Measurements from ENCODE around the gene ZNF277. TPM values are rescaled to one million over a fixed set of nuclear protein-coding genes. Genes with fewer than 3 reads are reported as not detected.

The ZNF277 gene
- total RNA-seq, 6 experiments from 2014 or later = 11.2 to 20.9 (median 13.1) TPM

DNA sequence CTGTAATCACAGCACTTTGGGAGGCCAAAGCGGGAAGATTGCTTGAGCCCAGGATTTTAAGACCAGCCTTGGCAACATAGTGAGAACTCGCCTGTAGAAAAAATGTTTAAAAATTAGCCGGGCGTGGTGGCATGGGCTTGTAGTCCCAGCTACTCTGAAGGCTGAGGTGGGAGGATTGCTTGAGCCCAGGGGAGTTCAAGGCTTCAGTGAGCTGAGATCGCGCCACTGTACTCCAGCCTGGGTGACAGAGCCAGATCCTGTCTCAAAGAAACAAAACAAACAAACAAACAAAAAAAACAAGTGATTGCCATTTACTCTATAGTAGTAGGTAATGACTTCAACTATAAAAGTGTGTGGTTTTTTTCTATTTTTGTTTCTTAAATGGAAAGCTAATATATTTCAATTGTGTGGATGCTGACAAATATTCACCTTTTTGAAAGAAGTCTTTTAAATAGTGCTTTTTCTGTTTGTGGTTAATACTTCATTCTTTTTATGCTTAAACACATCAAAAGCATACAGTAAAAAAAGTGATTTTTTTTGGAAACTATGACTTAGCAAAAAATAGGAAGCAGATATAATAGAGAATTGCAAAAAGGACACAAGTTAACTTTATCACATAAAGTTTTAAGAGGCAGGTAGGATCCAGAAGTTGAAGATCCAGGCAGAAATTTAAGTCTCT lies 48.4 kb downstream of the ZNF277 start:
- no peak for DNase-seq
- intact Hi-C loops (cut with DNase I) = no loop called here
- peaks cover 0 to 21% (median 0%) of the 10 kb centered on the region in 4 donors for H3K4me1 ChIP-seq
- WGBS (ENCODE audit: insufficient coverage, low coverage, low lambda C conversion rate, missing lambda C conversion rate) = 78% methylated on average over 6 of the region's 6 CpGs
- H3K9me3 ChIP-seq = no peaks in the 10 kb centered on the region
- H3K27ac ChIP-seq = no peak overlapping the region
- H3K27me3 ChIP-seq = no peaks in the 10 kb centered on the region
- TF ChIP-seq, protein P1, sequence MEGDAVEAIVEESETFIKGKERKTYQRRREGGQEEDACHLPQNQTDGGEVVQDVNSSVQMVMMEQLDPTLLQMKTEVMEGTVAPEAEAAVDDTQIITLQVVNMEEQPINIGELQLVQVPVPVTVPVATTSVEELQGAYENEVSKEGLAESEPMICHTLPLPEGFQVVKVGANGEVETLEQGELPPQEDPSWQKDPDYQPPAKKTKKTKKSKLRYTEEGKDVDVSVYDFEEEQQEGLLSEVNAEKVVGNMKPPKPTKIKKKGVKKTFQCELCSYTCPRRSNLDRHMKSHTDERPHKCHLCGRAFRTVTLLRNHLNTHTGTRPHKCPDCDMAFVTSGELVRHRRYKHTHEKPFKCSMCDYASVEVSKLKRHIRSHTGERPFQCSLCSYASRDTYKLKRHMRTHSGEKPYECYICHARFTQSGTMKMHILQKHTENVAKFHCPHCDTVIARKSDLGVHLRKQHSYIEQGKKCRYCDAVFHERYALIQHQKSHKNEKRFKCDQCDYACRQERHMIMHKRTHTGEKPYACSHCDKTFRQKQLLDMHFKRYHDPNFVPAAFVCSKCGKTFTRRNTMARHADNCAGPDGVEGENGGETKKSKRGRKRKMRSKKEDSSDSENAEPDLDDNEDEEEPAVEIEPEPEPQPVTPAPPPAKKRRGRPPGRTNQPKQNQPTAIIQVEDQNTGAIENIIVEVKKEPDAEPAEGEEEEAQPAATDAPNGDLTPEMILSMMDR (IDR thresholded peaks at IDR 0.05) = no peak
- TF ChIP-seq POLR2A (IDR thresholded peaks at IDR 0.05) = no peak
- peak in 2 of 4 donors; percentile 11 to 13 for ATAC-seq
- no peak overlapping the region for H3K4me3 ChIP-seq
- no peaks in the 10 kb centered on the region for H3K36me3 ChIP-seq

DNA sequence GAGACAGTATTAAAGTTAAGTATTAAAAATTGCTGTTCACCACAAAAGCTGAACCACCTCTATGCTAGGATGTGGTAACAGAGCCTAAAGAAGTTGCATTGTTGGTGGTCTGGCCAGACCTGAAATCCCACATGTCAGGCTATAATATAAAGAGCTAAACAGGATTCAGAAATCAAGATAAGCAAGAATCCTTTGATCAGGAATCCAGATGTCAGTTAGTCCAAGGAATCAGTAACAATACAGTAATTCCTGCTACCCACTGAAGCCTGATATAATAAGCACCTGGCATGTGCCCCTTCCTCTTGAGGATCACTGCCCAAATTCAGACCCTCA lies 48.9 kb downstream of the ZNF277 start:
- H3K36me3 ChIP-seq = no peaks in the 10 kb centered on the region
- DNase-seq (no peak), ATAC-seq (no peak)
- no peak overlapping the region for H3K27ac ChIP-seq
- H3K4me1 ChIP-seq = peaks cover 0 to 21% (median 0%) of the 10 kb centered on the region in 4 donors
- intact Hi-C loops (cut with DNase I) = no loop called here
- H3K27me3 ChIP-seq = no peaks in the 10 kb centered on the region
- TF ChIP-seq POLR2A (IDR thresholded peaks at IDR 0.05) = no peak
- TF ChIP-seq, protein P1 (IDR thresholded peaks at IDR 0.05) = no peak
- H3K9me3 ChIP-seq = no peaks in the 10 kb centered on the region
- no peak overlapping the region for H3K4me3 ChIP-seq

DNA sequence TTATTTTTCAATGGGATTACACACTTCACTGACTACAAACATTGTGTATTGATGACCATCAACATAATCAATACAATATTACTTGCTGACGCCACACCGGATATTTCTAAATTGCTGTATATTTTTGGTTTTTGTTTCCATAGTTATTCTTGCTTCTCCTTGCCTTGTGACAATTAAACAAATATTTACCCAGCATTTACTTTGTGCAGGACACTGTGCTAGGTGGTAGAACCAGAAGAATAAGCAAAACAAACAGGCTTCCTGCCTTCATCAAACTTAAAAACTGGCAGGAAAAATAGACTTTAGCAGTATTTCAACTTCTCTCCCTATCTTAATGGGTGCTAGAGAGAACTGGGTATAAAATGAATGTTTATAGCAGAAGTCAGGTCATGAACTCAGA lies 50.6 kb downstream of the ZNF277 start:
- DNase-seq (no peak), ATAC-seq (peak; percentile 40 to 81 (median 62))
- Histone ChIP-seq H3K27ac (no peak overlapping the region), H3K36me3 (no peaks in the 10 kb centered on the region), H3K9me3 (no peaks in the 10 kb centered on the region), H3K4me3 (no peak overlapping the region), H3K4me1 (peaks cover 0 to 21% (median 0%) of the 10 kb centered on the region in 4 donors), H3K27me3 (no peaks in the 10 kb centered on the region)
- WGBS (ENCODE audit: insufficient coverage, low coverage, low lambda C conversion rate, missing lambda C conversion rate) = 59% methylated on average over 2 of the region's 2 CpGs
- intact Hi-C loops (cut with DNase I) = no loop called here
- TF ChIP-seq, protein P1 (IDR thresholded peaks at IDR 0.05) = no peak

DNA sequence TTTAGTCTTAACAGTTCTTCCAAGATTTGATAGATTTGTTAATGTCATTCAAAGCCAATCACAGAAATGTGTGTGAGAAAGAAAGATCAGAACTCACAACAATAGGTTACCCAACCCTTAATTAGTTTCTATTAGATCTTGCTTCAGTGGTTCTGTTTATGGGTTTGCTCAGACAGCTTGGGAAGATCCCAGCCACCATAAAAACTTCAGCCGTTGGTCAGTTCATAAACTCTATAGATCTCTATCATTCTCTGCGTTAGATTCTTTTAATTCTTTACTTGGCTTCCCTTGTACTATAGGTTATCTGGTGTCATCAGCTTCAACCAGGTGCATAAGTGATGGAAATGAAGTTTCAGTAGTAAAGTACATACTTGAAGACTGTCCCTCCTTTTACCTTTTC lies 54.4 kb downstream of the ZNF277 start:
- intact Hi-C loops (cut with DNase I) = no loop called here
- Histone ChIP-seq H3K27ac (no peak overlapping the region), H3K9me3 (no peaks in the 10 kb centered on the region), H3K4me1 (peaks cover 0 to 17% (median 0%) of the 10 kb centered on the region in 4 donors), H3K36me3 (no peaks in the 10 kb centered on the region), H3K4me3 (no peak overlapping the region), H3K27me3 (no peaks in the 10 kb centered on the region)
- TF ChIP-seq, protein P1 (IDR thresholded peaks at IDR 0.05) = no peak
- TF ChIP-seq POLR2A (IDR thresholded peaks at IDR 0.05) = no peak
- no peak for ATAC-seq
- WGBS (ENCODE audit: insufficient coverage, low coverage, low lambda C conversion rate, missing lambda C conversion rate) = 88% methylated on average over 2 of the region's 2 CpGs
- no peak for DNase-seq

DNA sequence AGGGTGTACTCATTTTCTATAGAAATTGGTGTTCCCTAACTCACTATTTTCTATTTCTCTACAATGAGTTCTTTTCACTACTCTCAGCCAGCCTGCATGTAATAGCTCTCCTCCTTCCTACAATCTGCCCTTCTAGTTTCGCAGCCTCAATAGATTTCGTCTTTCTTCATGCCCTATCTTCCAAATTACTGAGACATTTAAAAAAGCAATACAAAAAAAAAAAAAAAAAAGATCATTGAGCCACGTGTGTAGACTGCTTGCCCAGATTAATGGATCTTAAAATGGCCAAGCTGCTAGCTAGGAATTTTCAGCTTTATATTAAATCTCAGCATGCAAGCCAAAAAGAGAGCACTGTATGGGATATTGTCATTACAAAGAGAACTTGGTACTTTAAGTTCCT lies 55.5 kb downstream of the ZNF277 start:
- no peaks in the 10 kb centered on the region for H3K27me3 ChIP-seq
- no peaks in the 10 kb centered on the region for H3K9me3 ChIP-seq
- DNase-seq = no peak
- 82% methylated on average over 3 of the region's 3 CpGs for WGBS (ENCODE audit: insufficient coverage, low coverage, low lambda C conversion rate, missing lambda C conversion rate)
- H3K27ac ChIP-seq = no peak overlapping the region
- no peak for ATAC-seq
- peaks cover 0 to 14% (median 0%) of the 10 kb centered on the region in 4 donors for H3K4me1 ChIP-seq
- no peak overlapping the region for H3K4me3 ChIP-seq
- TF ChIP-seq, protein P1 (IDR thresholded peaks at IDR 0.05) = no peak
- no peak for TF ChIP-seq POLR2A (IDR thresholded peaks at IDR 0.05)
- intact Hi-C loops (cut with DNase I) = no loop called here
- H3K36me3 ChIP-seq = no peaks in the 10 kb centered on the region
